ENCODE results near the gene PARP4.
"Not testable (repeated sequence)": the region's sequence is repeated elsewhere in the genome, so short reads cannot be mapped to it uniquely, and the experiment has no call there.

The PARP4 gene

GRCh38 chr13:24450530-24450929 is 62.0 kb downstream of the PARP4 start:
- no peak for DNase-seq (ENCODE audit: low spot score)

GRCh38 chr13:24444851-24445250 is 67.7 kb downstream of the PARP4 start:
- not testable (repeated sequence) for DNase-seq (ENCODE audit: low spot score)

- DNase-seq (ENCODE audit: low spot score) = no peak
These were observed 69.2 kb downstream of the PARP4 start for GRCh38 chr13:24443366-24443765.

- DNase-seq (ENCODE audit: low spot score) = not testable (repeated sequence)
These were observed 86.5 kb downstream of the PARP4 start for GRCh38 chr13:24426045-24426444.

GRCh38 chr13:24419668-24420067 is 92.9 kb downstream of the PARP4 start:
- DNase-seq (ENCODE audit: low spot score) = not testable (repeated sequence)

GRCh38 chr13:24407844-24408243 is 104.7 kb downstream of the PARP4 start:
- DNase-seq (ENCODE audit: low spot score) = no peak

GRCh38 chr13:24406524-24406923 is 106.1 kb downstream of the PARP4 start:
- no peak for DNase-seq (ENCODE audit: low spot score)

- no peak for DNase-seq (ENCODE audit: low spot score)
These were observed 115.8 kb downstream of the PARP4 start for GRCh38 chr13:24396821-24397220.

GRCh38 chr13:24392972-24393371 is 119.6 kb downstream of the PARP4 start:
- DNase-seq (ENCODE audit: low spot score) = no peak

GRCh38 chr13:24391771-24392683 is 120.6 kb downstream of the PARP4 start:
- not testable (repeated sequence) for DNase-seq (ENCODE audit: low spot score)

- not testable (repeated sequence) for DNase-seq (ENCODE audit: low spot score)
These were observed 121.8 kb downstream of the PARP4 start for GRCh38 chr13:24390795-24391194.

- no peak for DNase-seq (ENCODE audit: low spot score)
These were observed 123.1 kb downstream of the PARP4 start for GRCh38 chr13:24389506-24389905.

GRCh38 chr13:24388743-24389142 is 123.8 kb downstream of the PARP4 start:
- not testable (repeated sequence) for DNase-seq (ENCODE audit: low spot score)

- DNase-seq (ENCODE audit: low spot score) = no peak
These were observed 125.5 kb downstream of the PARP4 start for GRCh38 chr13:24386816-24387708.

GRCh38 chr13:24385902-24386301 is 126.7 kb downstream of the PARP4 start:
- DNase-seq (ENCODE audit: low spot score) = no peak

- not testable (repeated sequence) for DNase-seq (ENCODE audit: low spot score)
These were observed 127.6 kb downstream of the PARP4 start for GRCh38 chr13:24384946-24385345.

- not testable (repeated sequence) for DNase-seq (ENCODE audit: low spot score)
These were observed 128.5 kb downstream of the PARP4 start for GRCh38 chr13:24384091-24384490.

- no peak for DNase-seq (ENCODE audit: low spot score)
These were observed 130.9 kb downstream of the PARP4 start for GRCh38 chr13:24381541-24382265.

- not testable (repeated sequence) for DNase-seq (ENCODE audit: low spot score)
These were observed 131.7 kb downstream of the PARP4 start for GRCh38 chr13:24380881-24381280.

GRCh38 chr13:24380227-24380626 is 132.4 kb downstream of the PARP4 start:
- DNase-seq (ENCODE audit: low spot score) = not testable (repeated sequence)

- not testable (repeated sequence) for DNase-seq (ENCODE audit: low spot score)
These were observed 141.3 kb downstream of the PARP4 start for GRCh38 chr13:24371273-24371672.
